Measurements from ENCODE around the gene CLTC.

CLTC gene

DNA sequence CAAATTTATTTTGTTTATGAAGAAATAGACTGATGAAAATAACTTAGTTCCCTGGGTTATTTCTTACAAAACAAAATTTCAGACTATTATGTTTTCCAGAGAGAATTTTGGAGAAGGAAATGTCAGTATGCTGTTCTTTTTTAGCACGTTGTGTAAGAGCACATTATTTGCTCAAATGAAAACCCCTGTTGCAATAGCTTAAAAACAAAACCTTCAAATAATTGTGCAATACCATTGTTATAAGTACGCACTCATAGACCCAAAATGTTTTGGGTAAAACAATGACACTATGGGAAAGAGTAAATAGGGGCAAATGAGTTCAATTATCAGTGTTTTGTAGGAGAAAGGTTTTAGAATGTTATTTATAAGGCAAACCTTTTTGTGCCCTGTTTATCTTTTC is 106.0 kb downstream of the CLTC start:
- DNase-seq (ENCODE audit: low read depth in 2 of 2) = peak; percentile 87 to 90
- TF ChIP-seq, protein P1, sequence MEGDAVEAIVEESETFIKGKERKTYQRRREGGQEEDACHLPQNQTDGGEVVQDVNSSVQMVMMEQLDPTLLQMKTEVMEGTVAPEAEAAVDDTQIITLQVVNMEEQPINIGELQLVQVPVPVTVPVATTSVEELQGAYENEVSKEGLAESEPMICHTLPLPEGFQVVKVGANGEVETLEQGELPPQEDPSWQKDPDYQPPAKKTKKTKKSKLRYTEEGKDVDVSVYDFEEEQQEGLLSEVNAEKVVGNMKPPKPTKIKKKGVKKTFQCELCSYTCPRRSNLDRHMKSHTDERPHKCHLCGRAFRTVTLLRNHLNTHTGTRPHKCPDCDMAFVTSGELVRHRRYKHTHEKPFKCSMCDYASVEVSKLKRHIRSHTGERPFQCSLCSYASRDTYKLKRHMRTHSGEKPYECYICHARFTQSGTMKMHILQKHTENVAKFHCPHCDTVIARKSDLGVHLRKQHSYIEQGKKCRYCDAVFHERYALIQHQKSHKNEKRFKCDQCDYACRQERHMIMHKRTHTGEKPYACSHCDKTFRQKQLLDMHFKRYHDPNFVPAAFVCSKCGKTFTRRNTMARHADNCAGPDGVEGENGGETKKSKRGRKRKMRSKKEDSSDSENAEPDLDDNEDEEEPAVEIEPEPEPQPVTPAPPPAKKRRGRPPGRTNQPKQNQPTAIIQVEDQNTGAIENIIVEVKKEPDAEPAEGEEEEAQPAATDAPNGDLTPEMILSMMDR (IDR thresholded peaks at IDR 0.05; ENCODE audit: low read depth, low read length) = no peak
- H3K4me3 ChIP-seq (replicated peaks in 1 of 2; ENCODE audit: low read depth in 2 of 2, low read length in 2 of 2) = no peak overlapping the region

DNA sequence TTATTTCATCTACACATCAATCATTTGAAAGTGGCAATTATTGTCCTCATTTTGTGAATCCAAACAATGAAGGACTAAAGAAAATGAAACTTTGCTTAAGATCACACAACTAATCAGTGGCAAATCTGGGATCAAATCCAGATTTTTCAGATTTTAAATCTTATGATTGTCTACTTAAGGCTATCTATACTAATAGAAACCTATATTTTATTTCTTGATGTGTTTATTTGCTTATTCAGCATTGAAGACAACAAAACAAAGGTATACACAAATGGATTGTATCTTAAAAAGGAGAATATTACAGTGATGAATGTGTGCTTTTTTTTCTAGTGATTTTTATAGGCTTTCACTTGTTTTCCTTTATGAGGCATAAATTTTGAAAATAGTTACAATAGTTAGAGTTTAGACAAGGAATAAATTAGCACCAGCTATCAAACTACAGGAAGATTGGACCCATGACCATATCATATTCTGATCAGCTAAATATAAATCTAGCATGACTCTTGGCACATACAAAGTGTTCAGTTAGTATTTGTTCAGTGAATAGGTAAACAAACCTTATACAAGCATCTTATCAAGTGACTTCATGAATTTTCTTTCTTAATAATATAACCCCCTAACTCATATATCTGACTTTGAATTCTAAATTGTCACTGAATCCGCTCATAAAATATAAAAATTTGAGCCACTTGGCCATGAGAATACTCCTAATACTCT is 108.3 kb downstream of the CLTC start:
- H3K4me3 ChIP-seq (replicated peaks in 1 of 2; ENCODE audit: low read depth in 2 of 2, low read length in 2 of 2) = no peak overlapping the region
- DNase-seq (ENCODE audit: low read depth in 2 of 2) = no peak
- TF ChIP-seq, protein P1 (IDR thresholded peaks at IDR 0.05; ENCODE audit: low read depth, low read length) = no peak

GRCh38 chr17:59730268-59730834 is 110.7 kb downstream of the CLTC start:
- no peak overlapping the region for H3K4me3 ChIP-seq (replicated peaks in 1 of 2; ENCODE audit: low read depth in 2 of 2, low read length in 2 of 2)
- TF ChIP-seq, protein P1 (IDR thresholded peaks at IDR 0.05; ENCODE audit: low read depth, low read length) = no peak
- no peak for DNase-seq (ENCODE audit: low read depth in 2 of 2)

GRCh38 chr17:59733697-59734096 is 114.0 kb downstream of the CLTC start:
- DNase-seq (ENCODE audit: low read depth in 2 of 2) = no peak
- TF ChIP-seq, protein P1 (IDR thresholded peaks at IDR 0.05; ENCODE audit: low read depth, low read length) = no peak
- H3K4me3 ChIP-seq (replicated peaks in 1 of 2; ENCODE audit: low read depth in 2 of 2, low read length in 2 of 2) = no peak overlapping the region

DNA sequence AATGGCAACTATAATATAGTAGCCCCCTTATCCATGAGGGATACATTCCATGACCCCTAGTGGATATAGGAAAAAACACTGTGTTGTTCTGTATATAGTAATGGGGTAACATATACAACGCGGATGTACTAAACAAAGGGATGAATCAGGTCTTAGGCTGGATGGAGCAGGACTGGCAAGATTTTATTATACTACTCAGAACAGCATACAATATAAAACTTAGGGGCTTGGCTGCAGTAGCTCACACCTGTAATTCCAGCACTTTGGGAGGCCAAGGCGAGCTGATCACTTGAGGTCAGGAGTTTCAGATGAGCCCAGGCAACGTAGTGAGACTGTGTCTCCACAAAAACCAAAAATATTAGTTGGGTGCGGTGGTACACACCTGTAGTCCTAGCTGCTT is 114.5 kb downstream of the CLTC start:
- no peak for DNase-seq (ENCODE audit: low read depth in 2 of 2)
- no peak overlapping the region for H3K4me3 ChIP-seq (replicated peaks in 1 of 2; ENCODE audit: low read depth in 2 of 2, low read length in 2 of 2)
- TF ChIP-seq, protein P1 (IDR thresholded peaks at IDR 0.05; ENCODE audit: low read depth, low read length) = no peak

DNA sequence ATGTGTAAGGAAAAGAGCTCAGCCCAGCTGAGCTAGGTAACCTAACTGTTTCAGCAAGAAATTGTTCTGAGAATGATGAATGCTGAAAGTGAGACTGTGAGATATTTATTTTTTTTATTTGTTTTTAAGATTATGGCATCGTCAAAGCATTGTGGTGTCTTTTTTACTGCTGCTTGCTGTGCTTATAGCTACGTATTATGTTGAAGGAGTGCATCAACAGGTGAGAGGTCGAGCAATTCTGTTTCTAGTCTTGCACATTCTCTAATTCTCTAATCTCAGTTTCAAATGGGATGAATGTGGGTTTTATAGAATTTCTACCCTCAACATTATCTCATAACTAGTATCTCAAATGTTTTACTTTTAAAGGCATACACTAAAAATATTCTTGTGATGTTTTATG is 117.6 kb downstream of the CLTC start:
- H3K4me3 ChIP-seq (replicated peaks in 1 of 2; ENCODE audit: low read depth in 2 of 2, low read length in 2 of 2) = no peak overlapping the region
- TF ChIP-seq, protein P1 (IDR thresholded peaks at IDR 0.05; ENCODE audit: low read depth, low read length) = no peak
- no peak for DNase-seq (ENCODE audit: low read depth in 2 of 2)
